GM13976 (cell line): ENCODE results near the gene OMD.

Experiments used
- DNase-seq: peaks from one replicate; pipeline ENCODE4 v3.0.0; 2012; ENCODE audit warnings: low spot score
- CTCF ChIP-seq: IDR thresholded peaks from 2 replicates; pipeline ENCODE4 v1.5.1; 2012; ENCODE audit warnings: borderline replicate concordance, mild to moderate bottlenecking; ENCODE audit not compliant: insufficient read depth; ENCODE audit errors: extremely low read depth, missing control alignments, control extremely low read depth
- in situ Hi-C: fragments of 300-500 bp; cut with MboI; formaldehyde crosslinking; loops from one replicate; pipeline ENCODE4 v1.12.0; 2022; ENCODE audit warnings: low sequenced_read_pairs, mixed read lengths, inconsistent platforms; ENCODE audit not compliant: unreplicated experiment

The OMD gene

GRCh38 chr9:92380603-92381002 is 43.7 kb downstream of the OMD start:
- no peak for TF ChIP-seq CTCF
- no peak for DNase-seq
- in situ Hi-C loops = no loop called here

- in situ Hi-C loops = no loop called here
- TF ChIP-seq CTCF = no peak
- DNase-seq = no peak
Measured at GRCh38 chr9:92378865-92379560, 45.3 kb downstream of the OMD start.

- no peak for TF ChIP-seq CTCF
- DNase-seq = no peak
- in situ Hi-C loops = no loop called here
Measured at GRCh38 chr9:92377876-92378275, 46.4 kb downstream of the OMD start.

- in situ Hi-C loops = no loop called here
- no peak for TF ChIP-seq CTCF
- no peak for DNase-seq
Measured at GRCh38 chr9:92373167-92373566, 51.1 kb downstream of the OMD start.

- TF ChIP-seq CTCF = no peak
- in situ Hi-C loops = no loop called here
- DNase-seq = no peak
Measured at GRCh38 chr9:92369075-92369474, 55.2 kb downstream of the OMD start.
